NCI-H1417 treated with DMSO at 0.1 percent for 48 hours (cell line): ENCODE data around the gene EGFL8.

Experiments
- DNase-seq: peaks from one replicate; lab custom pipeline; 2025; lab: John Stamatoyannopoulos, UW

The EGFL8 gene

GRCh38 chr6:32146687-32147086 is 17.7 kb upstream of the EGFL8 start:
- DNase-seq, result no peak

DNA sequence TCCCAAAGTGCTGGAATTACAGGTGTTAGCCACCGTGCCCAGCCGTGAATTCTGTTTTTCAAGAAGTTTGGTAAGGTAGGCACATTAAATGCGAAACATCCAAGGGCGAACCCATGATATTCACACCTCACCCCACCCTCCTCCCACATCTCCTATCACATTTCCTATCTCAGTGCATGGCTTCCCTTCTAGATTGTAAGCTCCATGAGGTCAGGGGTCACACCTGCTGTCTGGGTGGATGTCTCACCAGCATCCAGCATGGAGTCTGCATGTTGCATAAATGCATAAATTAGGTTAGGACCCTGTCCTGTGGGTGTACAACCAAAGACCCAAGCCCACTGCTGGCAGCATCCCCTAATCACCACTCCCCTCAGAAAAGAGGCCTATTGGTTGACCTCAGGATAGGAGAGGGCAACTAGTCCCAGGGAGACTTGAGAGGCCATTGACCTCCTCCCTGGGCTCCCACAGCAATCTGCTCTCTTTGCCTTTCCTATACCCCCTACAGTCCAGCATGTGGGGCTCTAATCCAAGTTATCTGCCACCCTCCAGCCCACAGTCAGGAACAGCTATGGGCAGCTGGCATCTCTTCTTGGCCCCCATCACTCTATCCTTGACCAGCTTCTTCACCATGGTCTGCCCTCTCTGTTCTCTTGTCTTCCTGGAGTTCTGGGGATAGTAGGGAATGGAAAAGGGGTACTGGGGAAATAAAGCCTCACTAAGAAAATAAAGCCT is 16.8 kb upstream of the EGFL8 start:
- no peak for DNase-seq

GRCh38 chr6:32148289-32149091 is 15.9 kb upstream of the EGFL8 start:
- DNase-seq, result no peak

- DNase-seq, result no peak
These were observed 15.2 kb upstream of the EGFL8 start for GRCh38 chr6:32149092-32149755.

DNA sequence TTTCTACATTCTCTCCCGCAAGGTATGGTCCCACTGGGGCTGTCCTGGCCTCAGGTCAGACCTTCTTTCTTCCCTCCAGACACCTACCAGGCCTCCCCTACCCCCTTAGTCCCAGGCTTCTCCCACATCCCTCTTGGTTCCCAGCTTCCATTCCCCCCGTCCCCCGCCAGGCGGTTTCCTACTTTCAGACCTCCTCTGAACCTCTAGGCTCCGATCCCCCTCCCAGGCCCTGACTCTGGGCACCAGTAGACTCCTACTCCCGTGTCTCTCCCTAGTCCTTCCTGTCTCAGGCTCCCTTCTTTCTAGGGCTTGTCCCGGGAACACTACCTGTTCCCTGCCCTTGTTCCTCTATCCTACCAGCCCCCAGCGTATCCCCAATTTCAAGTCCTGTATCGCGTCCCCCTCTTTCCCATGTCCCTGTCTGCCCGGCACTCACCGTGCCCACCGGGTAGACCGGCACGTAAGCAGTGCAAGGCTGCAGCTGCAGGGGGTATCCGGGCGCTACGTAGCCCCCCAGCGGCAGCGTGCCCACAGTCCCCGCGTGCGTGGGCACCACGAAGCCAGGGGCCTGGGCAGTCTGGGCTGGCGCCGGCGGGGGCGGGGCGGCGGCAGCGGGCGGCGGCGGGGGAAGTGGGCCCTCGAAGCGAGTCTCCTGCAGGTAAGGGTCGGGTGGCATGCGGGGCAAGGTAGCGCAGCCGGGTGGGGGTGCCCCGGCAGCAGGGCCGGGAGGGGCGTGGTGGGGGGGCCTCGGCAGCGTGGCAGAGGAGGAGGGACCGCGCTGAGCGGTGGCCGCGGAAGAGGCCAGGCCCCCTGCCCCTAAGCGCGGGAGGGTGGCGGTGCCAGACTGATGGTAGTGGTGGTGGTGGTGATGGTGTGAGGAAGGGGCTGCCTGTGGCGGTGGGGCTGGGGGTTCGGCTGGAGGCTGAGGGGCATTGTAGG is 14.2 kb upstream of the EGFL8 start:
- DNase-seq, result no peak

GRCh38 chr6:32151181-32151862 is 13.1 kb upstream of the EGFL8 start:
- no peak for DNase-seq

DNA sequence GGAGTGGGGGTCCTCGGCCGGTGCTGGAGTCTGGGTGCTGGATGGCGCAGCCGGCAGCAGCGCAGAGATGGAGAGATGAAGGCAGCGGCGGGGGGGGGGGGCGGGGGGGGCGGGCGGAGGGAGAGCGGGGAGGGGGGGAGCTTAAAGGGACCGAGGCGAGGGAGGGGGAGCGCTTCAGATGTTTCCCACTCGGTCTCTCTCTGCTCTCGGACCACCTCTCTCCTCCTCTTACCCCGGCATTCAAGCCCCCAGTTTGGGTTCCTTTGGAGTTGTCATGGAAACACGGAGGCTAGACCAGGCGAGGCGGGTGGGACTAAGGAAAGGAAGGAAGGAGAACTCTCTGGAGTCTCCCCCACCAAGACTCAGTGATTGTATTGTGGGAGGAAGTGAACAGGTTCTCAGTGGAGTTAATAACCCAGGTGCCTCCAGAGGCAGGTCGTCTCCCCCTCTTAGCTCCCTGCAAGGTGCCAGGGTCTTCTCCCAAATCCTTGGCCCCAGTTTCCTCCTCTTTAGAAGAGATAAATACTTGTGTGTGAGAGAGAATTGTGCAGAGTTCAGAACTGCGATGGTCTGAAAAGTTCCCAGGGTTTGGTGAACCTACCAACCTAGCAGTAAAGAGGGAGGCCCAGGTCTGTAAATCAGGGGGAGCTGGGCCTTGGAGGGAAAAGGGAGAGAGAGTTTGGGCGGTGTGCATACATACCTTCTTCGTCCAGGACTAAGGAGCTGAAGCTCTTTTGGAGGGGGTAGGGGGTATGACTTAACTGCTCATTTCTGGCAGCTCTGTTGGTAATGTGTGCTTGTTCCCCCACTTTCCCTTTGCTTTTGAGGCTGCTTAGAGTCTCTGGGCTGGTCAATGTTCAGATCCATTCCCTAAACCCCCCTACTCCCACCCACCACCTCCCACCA is 12.3 kb upstream of the EGFL8 start, which contains the start of gene PRRT1:
Gene PRRT1, minus strand, starts transcription at position 77 of the 906 bp plus-strand sequence. CDS start 112 bp downstream, outside the sequence.
- no peak for DNase-seq

GRCh38 chr6:32152769-32153563 is 11.4 kb upstream of the EGFL8 start:
- no peak for DNase-seq

DNA sequence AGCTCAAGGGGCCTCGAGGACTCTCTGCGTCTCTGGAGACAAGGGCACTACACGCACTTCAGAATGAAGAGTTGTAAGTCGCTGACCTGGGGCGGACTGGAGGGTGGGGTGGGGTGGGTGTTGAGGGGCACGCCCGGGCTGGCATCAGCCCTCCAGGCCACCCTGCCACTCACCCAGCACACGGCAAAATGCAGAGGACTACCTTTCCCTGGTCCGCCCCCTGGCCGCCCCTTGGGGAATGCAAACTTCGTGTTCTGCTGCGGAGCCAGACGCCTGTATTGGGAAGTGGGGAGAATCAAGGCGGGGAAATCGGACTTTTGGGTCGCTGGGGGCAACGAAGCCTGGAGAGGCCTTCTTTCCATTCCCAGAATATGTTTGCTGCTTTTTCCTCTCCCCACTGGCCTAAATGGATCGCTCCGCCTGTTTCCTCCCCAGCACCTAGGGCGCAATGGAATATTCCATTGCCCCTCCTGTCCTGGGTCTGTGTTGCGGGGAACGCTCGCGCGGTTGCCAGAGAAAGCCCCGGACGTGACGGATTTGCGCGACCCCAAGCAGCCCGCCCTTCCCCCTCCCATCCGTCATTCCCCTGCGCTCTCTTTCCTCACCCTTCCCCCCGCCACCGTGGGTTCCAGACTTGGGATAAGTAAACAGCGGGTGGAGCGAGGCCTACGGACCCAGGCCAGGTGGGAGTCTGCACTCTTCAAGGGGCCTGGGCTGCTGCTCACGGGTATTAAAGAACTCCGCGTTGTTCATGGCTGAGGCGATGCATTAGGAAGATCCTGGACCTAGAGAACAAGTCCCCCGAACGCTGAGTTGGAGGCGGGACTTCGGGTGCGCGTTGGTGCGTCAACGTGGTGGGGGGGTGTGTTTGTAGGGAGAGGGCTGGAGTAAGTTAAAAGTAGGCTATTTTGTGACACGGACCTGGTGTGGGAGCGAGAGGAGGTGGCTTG is 10.6 kb upstream of the EGFL8 start, which contains the start of gene PPT2:
Gene PPT2, plus strand, starts transcription at position 578 of the 950 bp plus-strand sequence. CDS start 454 bp downstream, outside the sequence.
- peak; percentile 71 for DNase-seq

DNA sequence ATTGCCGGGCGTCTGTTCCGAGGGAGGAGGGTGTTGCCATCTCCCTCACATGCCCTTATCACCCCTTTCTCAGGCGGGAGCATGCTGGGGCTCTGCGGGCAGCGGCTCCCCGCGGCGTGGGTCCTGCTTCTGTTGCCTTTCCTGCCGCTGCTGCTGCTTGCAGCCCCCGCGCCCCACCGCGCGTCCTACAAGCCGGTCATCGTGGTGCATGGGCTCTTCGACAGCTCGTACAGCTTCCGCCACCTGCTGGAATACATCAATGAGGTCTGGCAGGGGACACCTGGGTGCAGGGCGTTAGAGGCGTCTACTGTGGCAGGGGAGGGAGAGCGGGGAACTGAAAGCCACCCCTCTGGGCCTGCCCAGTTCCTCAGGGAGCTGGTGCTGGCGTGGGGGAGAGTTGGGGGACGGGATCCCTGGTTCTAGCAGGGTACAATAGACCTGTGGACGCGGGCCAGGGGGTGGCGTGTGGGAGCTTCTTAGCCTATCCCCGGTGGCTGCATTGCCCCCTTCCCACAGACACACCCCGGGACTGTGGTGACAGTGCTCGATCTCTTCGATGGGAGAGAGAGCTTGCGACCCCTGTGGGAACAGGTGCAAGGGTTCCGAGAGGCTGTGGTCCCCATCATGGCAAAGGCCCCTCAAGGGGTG is 9.8 kb upstream of the EGFL8 start:
- DNase-seq, result no peak

DNA sequence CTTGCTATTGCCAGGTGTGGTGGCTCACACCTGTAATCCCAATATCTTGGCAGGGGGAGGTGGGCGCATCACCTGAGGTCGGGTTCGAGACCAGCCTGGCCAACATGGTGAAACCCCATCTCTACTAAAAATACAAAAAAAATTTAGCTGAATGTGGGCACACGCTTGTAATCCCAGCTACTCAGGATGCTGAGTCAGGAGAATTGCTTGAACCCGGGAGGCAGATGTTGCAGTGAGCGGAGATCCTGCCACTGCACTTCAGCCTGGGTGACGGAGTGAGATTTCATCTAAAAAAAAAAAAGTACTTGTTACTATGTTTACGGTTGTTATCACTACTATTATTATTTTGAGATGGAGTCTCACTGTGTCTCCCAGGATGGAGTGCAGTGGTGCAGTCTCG is 7.5 kb upstream of the EGFL8 start:
- DNase-seq, result no peak

- no peak for DNase-seq
These were observed 6.3 kb upstream of the EGFL8 start for GRCh38 chr6:32158052-32158451.

DNA sequence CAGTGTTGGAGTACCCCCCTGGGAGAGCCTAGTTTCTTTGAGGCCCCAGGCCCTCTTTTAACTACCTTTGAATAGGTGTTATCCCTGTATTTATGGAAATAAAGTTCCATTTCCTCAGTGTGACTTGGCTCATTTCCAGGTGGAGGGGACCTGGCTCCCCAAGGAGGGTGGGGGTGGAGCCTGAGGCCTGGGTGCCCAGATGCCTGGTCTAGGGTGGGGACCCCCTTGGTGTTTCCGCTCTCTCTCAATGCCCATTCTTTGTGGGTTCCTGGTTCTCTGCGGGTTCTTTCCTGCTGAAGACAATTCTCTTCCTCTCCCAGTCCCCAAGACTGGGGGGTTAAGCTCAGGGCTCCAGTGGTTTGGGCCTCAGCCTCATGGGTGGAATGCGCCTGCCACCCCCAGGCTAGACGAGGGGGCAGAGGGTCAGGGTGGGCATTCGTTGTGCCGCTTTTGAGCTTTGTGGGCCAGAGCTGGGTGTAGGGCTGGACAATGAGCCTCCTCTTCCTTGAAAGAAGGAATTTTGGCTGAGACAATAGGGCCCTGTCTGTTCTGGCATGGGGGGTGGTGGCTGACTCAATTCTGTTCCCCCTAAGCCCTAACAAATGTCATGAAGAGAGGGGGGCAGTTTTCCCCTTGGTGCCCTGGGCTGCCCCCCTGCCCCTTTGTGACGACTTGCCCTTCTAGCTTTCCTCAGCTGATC is 686 bp upstream of the EGFL8 start:
- DNase-seq, result no peak

- no peak for DNase-seq
These were observed 2.1 kb downstream of the EGFL8 start for GRCh38 chr6:32166411-32167061.

DNA sequence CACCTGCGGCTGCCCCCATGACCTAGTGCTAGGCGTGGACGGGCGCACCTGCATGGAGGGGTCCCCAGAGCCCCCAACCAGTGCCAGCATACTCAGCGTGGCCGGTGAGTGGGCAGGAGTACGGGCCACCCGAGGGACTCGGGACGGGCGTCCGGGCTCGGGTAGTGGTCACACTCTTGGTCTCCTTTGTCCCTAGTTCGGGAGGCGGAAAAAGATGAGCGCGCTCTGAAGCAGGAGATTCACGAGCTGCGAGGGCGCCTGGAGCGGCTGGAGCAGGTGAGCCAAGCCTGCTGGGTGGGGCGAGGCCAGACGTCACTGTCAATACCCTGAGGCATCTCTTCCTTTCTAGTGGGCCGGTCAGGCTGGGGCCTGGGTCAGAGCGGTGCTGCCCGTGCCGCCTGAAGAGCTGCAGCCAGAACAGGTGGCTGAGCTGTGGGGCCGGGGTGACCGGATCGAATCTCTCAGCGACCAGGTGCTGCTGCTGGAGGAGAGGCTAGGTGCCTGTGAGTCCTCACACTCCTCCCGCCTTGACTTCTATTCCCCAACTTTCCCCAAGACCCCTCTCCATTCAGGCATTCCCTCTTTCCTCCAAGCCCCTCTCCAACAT is 2.9 kb downstream of the EGFL8 start:
- DNase-seq, result no peak

DNA sequence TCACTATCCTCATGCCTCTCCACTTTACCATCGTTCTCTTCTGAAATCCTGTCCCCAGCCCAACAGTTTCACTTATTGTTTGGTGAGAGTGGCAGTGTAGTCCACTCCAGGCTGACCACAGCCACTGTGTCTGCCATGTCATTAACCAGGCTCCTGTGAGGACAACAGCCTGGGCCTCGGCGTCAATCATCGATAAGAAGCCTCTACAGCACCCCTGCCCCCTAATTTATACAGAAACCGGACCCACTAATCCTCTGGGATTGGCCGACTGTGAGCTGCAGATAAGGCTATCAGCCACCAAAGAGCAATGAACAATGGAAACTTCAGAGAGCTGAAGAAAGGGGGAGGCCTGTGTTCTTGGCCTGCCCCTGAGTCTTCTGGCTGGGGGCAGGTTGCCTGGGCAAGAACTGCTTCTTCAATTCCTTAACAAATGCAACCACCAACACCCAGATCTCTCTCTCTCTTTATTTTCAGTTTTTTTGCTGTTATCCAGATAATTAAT is 3.4 kb downstream of the EGFL8 start:
- DNase-seq, result no peak
